Activated CD4-positive, CD25-positive, alpha-beta regulatory T cell (primary cell): ENCODE results near the gene SLC26A8.

Experiments used
- DNase-seq, 4 experiments: peaks; one replicate each; lab custom pipeline; 2025; lab: John Stamatoyannopoulos, UW

Gene SLC26A8

GRCh38 chr6:36023996-36024795 is at the start of gene SLC26A8:
Gene SLC26A8 (minus strand): TSS chr6:36024641. CDS start chr6:36019707, 4,934 bp downstream.
- no peak for DNase-seq

- DNase-seq: no peak
Observed at GRCh38 chr6:36073587-36073986, 49.1 kb upstream of the SLC26A8 start.

GRCh38 chr6:36072681-36073080 is 48.2 kb upstream of the SLC26A8 start:
- DNase-seq: no peak

GRCh38 chr6:36071714-36072113 is 47.3 kb upstream of the SLC26A8 start:
- DNase-seq: no peak

GRCh38 chr6:36071281-36071680 is 46.8 kb upstream of the SLC26A8 start:
- no peak for DNase-seq

- DNase-seq: no peak
Observed at GRCh38 chr6:36070252-36070651, 45.8 kb upstream of the SLC26A8 start.

- no peak for DNase-seq
Observed at GRCh38 chr6:36069573-36069972, 45.1 kb upstream of the SLC26A8 start.

GRCh38 chr6:36068586-36068985 is 44.1 kb upstream of the SLC26A8 start:
- DNase-seq: no peak

GRCh38 chr6:36068012-36068392 is 43.6 kb upstream of the SLC26A8 start:
- DNase-seq: no peak

- no peak for DNase-seq
Observed at GRCh38 chr6:36067374-36068011, 43.1 kb upstream of the SLC26A8 start.

- DNase-seq: no peak
Observed at GRCh38 chr6:36066817-36067216, 42.4 kb upstream of the SLC26A8 start.

GRCh38 chr6:36065916-36066315 is 41.5 kb upstream of the SLC26A8 start:
- DNase-seq: no peak

GRCh38 chr6:36064770-36065396 is 40.4 kb upstream of the SLC26A8 start:
- DNase-seq: no peak

- DNase-seq: no peak
Observed at GRCh38 chr6:36063318-36064060, 39.0 kb upstream of the SLC26A8 start.

GRCh38 chr6:36062247-36062646 is 37.8 kb upstream of the SLC26A8 start:
- no peak for DNase-seq

GRCh38 chr6:36061236-36061635 is 36.8 kb upstream of the SLC26A8 start:
- no peak for DNase-seq

- DNase-seq: no peak
Observed at GRCh38 chr6:36056178-36056577, 31.7 kb upstream of the SLC26A8 start.

- DNase-seq: no peak
Observed at GRCh38 chr6:36054956-36055355, 30.5 kb upstream of the SLC26A8 start.

GRCh38 chr6:36054415-36054814 is 30.0 kb upstream of the SLC26A8 start:
- DNase-seq: no peak

- no peak for DNase-seq
Observed at GRCh38 chr6:36053878-36054277, 29.4 kb upstream of the SLC26A8 start.

GRCh38 chr6:36052097-36052496 is 27.7 kb upstream of the SLC26A8 start:
- DNase-seq: no peak

GRCh38 chr6:36050947-36051710 is 26.7 kb upstream of the SLC26A8 start:
- DNase-seq: no peak
